A549 (cell line): ENCODE results near the gene CD160.

Experiments used
- CBX2 ChIP-seq: fragments of 200-600 bp; sonication (generic); IDR thresholded peaks from 2 replicates; pipeline ENCODE4 v1.6.1; 2016; ENCODE audit warnings: low read depth, mild to moderate bottlenecking, borderline replicate concordance
- CTCF ChIP-seq: fragments of >200 bp; sonication (Bioruptor Twin); formaldehyde crosslinking; IDR thresholded peaks from 3 replicates; pipeline ENCODE4 v1.5.1; 2016
- EP300 ChIP-seq, 2 experiments: fragments of >200 bp; sonication (Bioruptor Twin); formaldehyde crosslinking; IDR thresholded peaks; 2 replicates in 1 of 2; 3 replicates in 1 of 2; pipeline ENCODE4 v1.6.1; 2016 to 2017
- JUN ChIP-seq, 2 experiments: fragments of >200 bp; sonication (Bioruptor Twin); formaldehyde crosslinking; IDR thresholded peaks; 2 replicates in 1 of 2; 3 replicates in 1 of 2; pipeline ENCODE4 v1.6.1; 2016 to 2017
- MAX ChIP-seq: IDR thresholded peaks from 2 replicates; pipeline ENCODE4 v1.6.1; 2012
- RAD21 ChIP-seq, 2 experiments: fragments of >200 bp in 1 of 2; sonication (Bioruptor Twin) in 1 of 2; formaldehyde crosslinking in 1 of 2; IDR thresholded peaks in 1 of 2; conservative IDR thresholded peaks in 1 of 2; 2 replicates in 1 of 2; 3 replicates in 1 of 2; pipeline ENCODE4 v1.6.1; 2012 to 2018; ENCODE audit warnings: inconsistent platforms in 1 of 2
- RCOR1 ChIP-seq: fragments of 150-350 bp; IDR thresholded peaks from 2 replicates; pipeline ENCODE4 v1.6.1; 2014; ENCODE audit warnings: antibody characterized with exemption, low read length, low read depth
- RFX5 ChIP-seq: fragments of 450-650 bp; IDR thresholded peaks from 2 replicates; pipeline ENCODE4 v1.7.1; 2014; ENCODE audit warnings: antibody characterized with exemption, mild to moderate bottlenecking, moderate library complexity
- RNF2 ChIP-seq: fragments of 200-600 bp; sonication (generic); IDR thresholded peaks from 2 replicates; pipeline ENCODE4 v1.6.1; 2016; ENCODE audit warnings: low read depth, mild to moderate bottlenecking, antibody characterized with exemption, moderate library complexity, borderline replicate concordance
- ZFP36 ChIP-seq: fragments of 450-650 bp; IDR thresholded peaks from 2 replicates; pipeline ENCODE4 v1.6.1; 2014; ENCODE audit warnings: borderline replicate concordance; ENCODE audit not compliant: partially characterized antibody

GRCh38 chr1:145707183-145707867, 12.0 kb upstream of the CD160 start, which contains the start of gene PDZK1:
- no peak for TF ChIP-seq CTCF
- no peak for TF ChIP-seq MAX
- TF ChIP-seq JUN (IDR thresholded peaks at IDR 0.05): no peak
- no peak for TF ChIP-seq RFX5
- no peak for TF ChIP-seq ZFP36
- TF ChIP-seq RCOR1: no peak
- TF ChIP-seq RNF2: no peak
- no peak for TF ChIP-seq RAD21 (conservative IDR thresholded peaks at IDR 0.05 in 1 of 2, IDR thresholded peaks at IDR 0.05 in 1 of 2)
- TF ChIP-seq EP300 (IDR thresholded peaks at IDR 0.05): no peak
- no peak for TF ChIP-seq CBX2
